NB4 (cell line): Measurements from ENCODE around the gene DNAI1.

Experiments used
- DNase-seq: peaks from one replicate; pipeline ENCODE4 v3.0.0; 2010; ENCODE audit warnings: low read depth
- H3K4me3 ChIP-seq: one replicate; pipeline ENCODE4 v1.5.1; 2011; ENCODE audit warnings: mild to moderate bottlenecking, low read depth, low read length, moderate library complexity
- MYC ChIP-seq: IDR thresholded peaks from 2 replicates; pipeline ENCODE4 v1.6.1; 2011; ENCODE audit warnings: low read depth, low read length
- POLR2A ChIP-seq: IDR thresholded peaks from 2 replicates; pipeline ENCODE4 v1.6.1; 2011; ENCODE audit warnings: mild to moderate bottlenecking; ENCODE audit not compliant: insufficient read length; ENCODE audit errors: extremely low read depth
- TF ChIP-seq, protein P1 (sequence below): IDR thresholded peaks from one replicate; pipeline ENCODE4 v1.5.1; 2012; ENCODE audit warnings: low read depth, low read length
- TF ChIP-seq, protein P2 (sequence below): IDR thresholded peaks from 2 replicates; pipeline ENCODE4 v1.6.1; 2011; ENCODE audit warnings: low read depth, low read length

The DNAI1 gene

DNA sequence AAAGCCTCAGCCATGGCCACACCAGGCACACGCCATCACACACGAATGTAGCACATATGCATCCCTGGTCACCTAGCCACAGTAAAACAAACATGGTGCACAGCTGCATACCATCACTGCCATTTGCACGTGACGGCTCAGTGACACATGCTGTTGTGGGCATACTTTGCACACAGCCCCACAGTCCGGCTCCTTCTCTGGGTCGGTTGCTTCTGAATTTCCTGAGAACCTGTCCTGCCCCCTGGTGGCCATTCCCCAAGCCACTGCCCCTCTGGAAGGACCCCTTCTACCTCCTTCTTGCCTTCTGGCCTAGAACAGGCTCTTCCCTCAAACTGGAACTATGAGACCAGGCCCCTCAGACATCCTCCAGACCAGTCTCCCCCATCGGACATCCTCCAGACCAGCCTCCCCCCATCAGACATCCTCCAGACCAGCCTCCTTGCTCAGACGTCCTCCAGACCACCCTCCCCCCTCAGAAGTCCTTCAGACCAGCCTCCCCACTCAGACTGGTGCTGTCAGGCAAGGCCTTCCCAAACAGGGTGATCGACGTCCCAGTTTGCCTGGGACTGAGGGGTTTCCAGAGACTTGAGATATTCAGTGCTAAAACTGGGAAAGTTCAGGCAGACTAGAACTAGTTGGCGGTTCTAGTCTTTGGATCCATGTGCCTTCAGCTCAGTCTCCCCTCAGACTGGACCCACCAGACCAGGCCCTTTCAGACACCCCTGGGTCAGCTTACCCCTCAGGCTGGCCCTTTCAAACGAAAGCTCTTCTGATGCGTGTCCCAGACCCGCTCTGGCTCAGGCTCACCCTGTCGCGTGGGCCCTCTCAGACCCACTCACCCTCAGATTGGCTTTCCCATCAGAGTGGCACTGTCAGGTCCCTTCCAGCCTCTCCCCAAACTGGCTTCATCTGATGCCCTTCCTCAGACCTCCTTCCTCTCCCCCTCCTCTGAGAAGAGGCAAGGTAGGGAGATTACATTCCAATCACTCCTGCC, 88.5 kb downstream of the DNAI1 start:
- no peak overlapping the region for H3K4me3 ChIP-seq
- DNase-seq = peak; percentile 83
- TF ChIP-seq POLR2A (no peak), MYC (0 out of 2 replicates have a peak, but pooled peaks have one; percentile 57)
- TF ChIP-seq, protein P1, sequence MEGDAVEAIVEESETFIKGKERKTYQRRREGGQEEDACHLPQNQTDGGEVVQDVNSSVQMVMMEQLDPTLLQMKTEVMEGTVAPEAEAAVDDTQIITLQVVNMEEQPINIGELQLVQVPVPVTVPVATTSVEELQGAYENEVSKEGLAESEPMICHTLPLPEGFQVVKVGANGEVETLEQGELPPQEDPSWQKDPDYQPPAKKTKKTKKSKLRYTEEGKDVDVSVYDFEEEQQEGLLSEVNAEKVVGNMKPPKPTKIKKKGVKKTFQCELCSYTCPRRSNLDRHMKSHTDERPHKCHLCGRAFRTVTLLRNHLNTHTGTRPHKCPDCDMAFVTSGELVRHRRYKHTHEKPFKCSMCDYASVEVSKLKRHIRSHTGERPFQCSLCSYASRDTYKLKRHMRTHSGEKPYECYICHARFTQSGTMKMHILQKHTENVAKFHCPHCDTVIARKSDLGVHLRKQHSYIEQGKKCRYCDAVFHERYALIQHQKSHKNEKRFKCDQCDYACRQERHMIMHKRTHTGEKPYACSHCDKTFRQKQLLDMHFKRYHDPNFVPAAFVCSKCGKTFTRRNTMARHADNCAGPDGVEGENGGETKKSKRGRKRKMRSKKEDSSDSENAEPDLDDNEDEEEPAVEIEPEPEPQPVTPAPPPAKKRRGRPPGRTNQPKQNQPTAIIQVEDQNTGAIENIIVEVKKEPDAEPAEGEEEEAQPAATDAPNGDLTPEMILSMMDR = peak; percentile 93
- TF ChIP-seq, protein P2, sequence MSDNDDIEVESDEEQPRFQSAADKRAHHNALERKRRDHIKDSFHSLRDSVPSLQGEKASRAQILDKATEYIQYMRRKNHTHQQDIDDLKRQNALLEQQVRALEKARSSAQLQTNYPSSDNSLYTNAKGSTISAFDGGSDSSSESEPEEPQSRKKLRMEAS = peak; percentile 88

DNA sequence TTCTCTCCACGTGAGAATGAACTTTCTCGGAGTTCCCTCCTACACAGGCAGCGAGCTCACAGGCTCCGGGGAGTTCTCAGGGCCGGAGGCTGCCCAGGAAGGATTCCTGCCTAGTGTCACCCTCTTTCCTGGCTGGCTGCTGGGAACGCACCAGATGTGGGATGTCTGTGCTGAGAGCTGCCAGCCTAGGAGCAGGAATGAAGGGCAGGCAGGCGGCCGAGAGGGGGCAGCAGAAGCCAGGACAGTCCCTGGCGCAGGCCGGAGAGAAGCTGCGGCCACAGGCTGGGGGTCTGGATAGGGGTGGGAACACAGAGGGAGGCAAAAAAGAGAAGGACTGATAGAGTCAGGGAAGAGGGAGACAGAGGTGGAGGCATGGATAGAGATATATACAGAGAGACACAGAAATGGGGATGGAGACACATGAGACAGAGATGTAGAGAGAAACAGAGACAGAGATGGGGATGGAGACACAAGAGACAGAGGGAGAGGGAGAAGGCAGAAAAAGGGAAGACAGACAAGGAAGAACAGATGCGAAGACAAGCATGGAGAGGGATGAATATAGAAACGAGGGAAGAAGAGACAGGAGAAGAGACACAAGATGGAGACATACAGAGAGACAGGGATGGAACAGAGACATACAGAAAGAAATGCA, 89.5 kb downstream of the DNAI1 start:
- TF ChIP-seq, protein P1 = peak; percentile 95
- TF ChIP-seq MYC = no peak
- no peak overlapping the region for H3K4me3 ChIP-seq
- DNase-seq = peak; percentile 57

DNA sequence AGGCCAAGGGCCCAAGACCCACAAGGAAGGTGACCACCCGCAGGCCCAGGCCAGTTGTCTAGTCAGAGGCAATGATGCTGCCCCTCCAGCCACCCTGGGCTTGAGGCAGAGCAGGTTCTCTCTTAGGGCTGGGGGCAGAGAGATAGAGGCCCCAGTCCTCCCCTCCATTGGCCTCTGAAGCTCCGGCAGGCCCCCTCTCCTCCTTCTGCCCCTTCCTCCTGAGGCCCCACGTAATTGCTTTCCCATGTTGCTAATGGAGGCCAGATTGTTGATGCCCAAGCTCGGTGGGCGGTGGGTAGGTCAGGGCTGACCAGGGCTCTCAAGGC, 90.8 kb downstream of the DNAI1 start:
- DNase-seq = no peak
- no peak for TF ChIP-seq POLR2A
- TF ChIP-seq, protein P2 = no peak
- TF ChIP-seq MYC = no peak
- TF ChIP-seq, protein P1 = no peak
- H3K4me3 ChIP-seq = no peak overlapping the region

DNA sequence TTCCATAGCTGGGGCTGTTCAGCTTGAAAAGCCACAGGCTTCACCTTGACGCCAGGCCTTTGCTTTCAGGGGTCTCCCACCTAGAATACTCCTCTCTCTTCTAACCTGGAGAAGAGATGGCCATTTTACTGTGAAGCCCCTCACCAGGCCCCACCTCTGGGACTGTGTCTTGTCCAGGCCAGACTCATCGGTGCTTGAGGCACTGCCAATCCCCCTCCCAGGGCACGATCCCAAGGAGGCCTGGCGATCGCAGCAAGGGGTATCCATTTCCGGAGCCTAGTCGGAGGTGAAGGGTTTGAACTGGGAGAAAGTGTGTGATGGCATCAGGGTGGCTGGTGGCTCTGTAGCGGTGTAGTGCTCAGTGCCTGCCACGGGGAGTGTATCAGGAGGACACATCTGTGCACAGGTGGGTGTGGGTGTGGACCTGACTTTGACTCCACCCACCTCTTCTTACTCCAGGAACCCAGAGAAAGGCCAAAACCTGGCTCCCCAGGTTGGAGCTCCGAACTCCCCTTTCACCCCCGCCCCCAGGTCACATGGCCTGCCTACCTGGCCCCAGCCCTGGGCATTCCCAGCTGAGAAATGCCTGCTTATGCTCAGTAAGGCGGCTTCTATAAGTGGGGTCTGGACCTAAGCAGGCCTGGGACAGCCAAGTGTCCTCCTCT, 91.5 kb downstream of the DNAI1 start:
- no peak overlapping the region for H3K4me3 ChIP-seq
- TF ChIP-seq, protein P1 = no peak
- TF ChIP-seq, protein P2 = no peak
- no peak for DNase-seq

DNA sequence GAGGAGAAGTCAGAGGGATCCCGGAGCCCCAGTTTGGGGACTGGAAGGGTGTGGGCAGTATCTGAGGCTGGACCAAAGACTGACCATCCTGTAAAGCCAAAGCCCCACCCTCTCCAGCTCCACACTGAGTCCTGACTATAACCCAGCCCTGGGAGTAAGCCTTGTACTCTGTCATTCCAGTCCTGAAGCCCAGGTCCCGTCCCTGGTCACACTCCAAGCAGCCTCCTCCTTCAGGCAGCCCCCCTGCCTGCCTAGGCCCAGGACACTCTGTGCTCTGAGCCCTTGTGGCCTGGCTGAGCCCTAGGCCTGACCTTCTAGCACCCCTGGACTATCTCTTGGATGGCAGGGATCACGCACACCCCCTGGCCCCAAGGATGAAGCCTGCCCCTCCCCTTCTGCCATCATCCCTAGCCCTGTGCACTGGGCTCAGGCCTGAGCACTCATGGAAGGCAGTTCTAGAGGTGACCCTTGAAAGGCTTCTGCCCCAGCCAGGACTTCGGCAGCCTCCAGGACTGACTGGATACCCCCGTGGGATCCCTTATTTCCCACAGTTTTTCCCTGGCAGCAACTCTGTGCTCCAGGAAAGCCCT, 92.2 kb downstream of the DNAI1 start:
- no peak for DNase-seq
- TF ChIP-seq POLR2A (no peak), MYC (no peak)
- TF ChIP-seq, protein P1 = no peak
- TF ChIP-seq, protein P2 = no peak
- H3K4me3 ChIP-seq = no peak overlapping the region
